HFF-Myc (cell line): Measurements from ENCODE around the gene KIAA0513.

Experiments
- DNase-seq: peaks from one replicate; pipeline ENCODE4 v3.0.0-alpha.2; 2011; ENCODE audit warnings: low read depth; ENCODE audit errors: extremely low read depth
- H3K4me3 ChIP-seq: replicated peaks from 2 replicates; pipeline ENCODE4 v1.5.1; 2011; ENCODE audit warnings: low read depth, mild to moderate bottlenecking, control low read depth, low read length
- CTCF ChIP-seq: IDR thresholded peaks from 2 replicates; pipeline ENCODE4 v1.5.1; 2012; ENCODE audit warnings: mild to moderate bottlenecking, low read depth, low read length, control low read depth; ENCODE audit errors: missing control alignments

The KIAA0513 gene

GRCh38 chr16:85027349-85027957, at the start of gene KIAA0513:
Gene KIAA0513 (plus strand): TSS chr16:85027795. CDS start chr16:85067072, 39,277 bp downstream.
- TF ChIP-seq CTCF = peak; percentile 11
- peak within 1 kb of the TSS; percentile 58 for H3K4me3 ChIP-seq
- DNase-seq = no peak

GRCh38 chr16:84979516-84979915, 48.1 kb upstream of the KIAA0513 start:
- no peak overlapping the region for H3K4me3 ChIP-seq
- DNase-seq = no peak
- TF ChIP-seq CTCF = no peak

DNA sequence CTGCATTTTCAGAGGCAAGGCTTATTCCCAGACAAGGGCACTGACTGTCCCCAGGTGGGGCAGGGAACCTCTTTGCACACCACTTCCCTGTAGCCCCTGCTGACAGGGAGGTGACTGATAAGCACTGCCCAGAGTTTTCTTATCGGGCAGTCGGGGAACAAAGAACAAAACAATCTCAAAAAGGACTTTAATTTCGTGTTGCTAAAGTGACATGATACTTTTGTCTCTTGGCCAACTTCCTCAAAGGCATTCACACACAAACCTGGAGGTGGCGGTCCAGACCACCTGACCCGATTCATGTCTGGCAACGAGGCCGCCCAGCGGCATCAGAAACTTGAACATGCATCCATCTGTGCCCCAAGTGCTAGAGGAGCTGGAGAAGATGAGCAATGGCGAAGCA, 45.2 kb upstream of the KIAA0513 start:
- no peak for TF ChIP-seq CTCF
- no peak overlapping the region for H3K4me3 ChIP-seq
- no peak for DNase-seq

GRCh38 chr16:84985079-84986065, 42.2 kb upstream of the KIAA0513 start:
- TF ChIP-seq CTCF = no peak
- no peak overlapping the region for H3K4me3 ChIP-seq
- DNase-seq = peak; percentile 35

DNA sequence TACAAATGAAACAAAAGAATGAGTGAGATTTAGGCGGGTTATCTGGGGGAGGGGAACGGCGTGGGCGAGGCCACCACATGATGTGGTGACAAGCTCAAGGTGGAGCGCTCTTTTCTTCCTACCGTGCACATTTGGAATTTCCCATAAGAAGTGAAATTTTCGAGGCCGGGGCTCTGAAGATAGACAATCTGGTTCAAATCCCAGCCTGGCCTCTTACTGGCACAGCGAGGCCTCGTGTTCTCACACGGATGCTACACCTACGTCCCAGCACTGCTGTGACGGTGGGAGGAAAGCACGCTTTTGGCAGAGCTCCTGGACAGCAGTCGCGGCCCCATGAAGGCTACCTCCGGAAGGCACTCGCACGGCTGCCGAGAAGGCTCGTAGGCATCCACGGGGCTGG, 41.5 kb upstream of the KIAA0513 start:
- no peak overlapping the region for H3K4me3 ChIP-seq
- DNase-seq = no peak
- TF ChIP-seq CTCF = no peak

DNA sequence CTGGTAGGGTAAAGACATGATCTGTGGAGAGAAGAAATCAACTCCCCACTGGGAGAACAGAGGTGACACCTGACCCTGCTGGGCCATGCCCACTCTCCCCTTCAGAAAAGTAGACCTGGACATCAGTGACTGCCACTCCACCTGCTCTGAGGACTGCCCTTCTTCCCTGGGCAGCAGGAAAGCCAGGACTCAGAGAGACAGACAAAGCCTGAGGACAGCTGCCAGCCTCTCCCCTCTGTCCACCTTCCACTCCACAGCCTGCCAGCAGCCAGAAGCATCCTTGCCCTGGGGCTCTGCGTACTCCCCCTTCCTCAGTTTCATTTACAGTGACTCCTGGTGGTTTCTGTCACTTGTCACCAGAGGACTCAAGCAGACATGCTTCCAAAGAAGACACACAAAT, 40.7 kb upstream of the KIAA0513 start:
- no peak for DNase-seq
- TF ChIP-seq CTCF = no peak
- H3K4me3 ChIP-seq = no peak overlapping the region
